NT2/D1 (cell line): ENCODE measurements around the gene PLAA.

Experiments
- YY1 ChIP-seq: IDR thresholded peaks from 2 replicates; pipeline ENCODE4 v1.6.1; 2011; ENCODE audit not compliant: insufficient read length, insufficient read depth
- ZNF274 ChIP-seq: IDR thresholded peaks from 2 replicates; pipeline ENCODE4 v1.6.1; 2011; ENCODE audit warnings: mild to moderate bottlenecking, low read depth, low read length

- TF ChIP-seq ZNF274 (no peak), YY1 (no peak)
These were observed 76.8 kb downstream of the PLAA start for GRCh38 chr9:26870292-26870691.
